ENCODE measurements around the gene ZC3HAV1. TPM values are rescaled to one million over a fixed set of nuclear protein-coding genes. Genes with fewer than 3 reads are reported as not detected.

The ZC3HAV1 gene
- total and polyA plus RNA-seq, 2 experiments from 2014 or later: 24.8 to 56.8 TPM

GRCh38 chr7:139105484-139105883, 4.0 kb downstream of the ZC3HAV1 start:
- Histone ChIP-seq H3K36me3 (ENCODE audit: insufficient read depth) (no peaks in the 10 kb centered on the region; the same call in 1 of the 2 replicates), H4K20me1 (replicated peaks; ENCODE audit: insufficient read depth) (0 out of 2 replicates have a peak, but pooled peaks cover 5% of the 10 kb centered on the region), H3K9me2 (ENCODE audit: insufficient read depth) (no peaks in the 10 kb centered on the region), H3K4me1 (ENCODE audit: insufficient read depth) (peaks cover 13% of the 10 kb centered on the region), H3K79me2 (replicated peaks; ENCODE audit: insufficient read depth) (peaks cover 67% of the 10 kb centered on the region), H2AFZ (no peak overlapping the region), H3K4me3 (no peak overlapping the region), H3F3A (replicated peaks; ENCODE audit: low read depth) (0 out of 2 replicates have a peak, but pooled peaks cover 5% of the 10 kb centered on the region), H3K27me3 (ENCODE audit: insufficient read depth) (peaks cover 13% of the 10 kb centered on the region), H3K27ac (ENCODE audit: low read depth) (no peak overlapping the region), H3K4me2 (no peak overlapping the region)
- Mint-ChIP-seq H3K4me1 (peaks cover 14% of the 10 kb centered on the region), H3K9me3 (peaks cover 17% of the 10 kb centered on the region), H3K36me3 (ENCODE audit: low read depth) (peaks cover 32% of the 10 kb centered on the region), H3K4me3 (no peak overlapping the region), H3K27me3 (ENCODE audit: insufficient read depth, low read depth, poor library complexity) (peaks cover 26% of the 10 kb centered on the region), H3K27ac (no peak overlapping the region)
- DNase-seq (ENCODE audit: low spot score): no peak
- no peak for TF ChIP-seq ZNF331 (CRISPR knock-in tag; IDR thresholded peaks at IDR 0.05; ENCODE audit: low read depth)
- no peak for TF ChIP-seq ZNF114 (CRISPR knock-in tag; IDR thresholded peaks at IDR 0.05)
- no peak for TF ChIP-seq REST (IDR thresholded peaks at IDR 0.05; ENCODE audit: unreplicated experiment)
- ATAC-seq: no peak

- peaks cover 22% of the 10 kb centered on the region for H3K9me3 Mint-ChIP-seq
- Histone ChIP-seq H3K27ac (ENCODE audit: low read depth) (peak overlapping the region; percentile 80), H3F3A (replicated peaks; ENCODE audit: low read depth) (0 out of 2 replicates have a peak, but pooled peaks cover under 1% of the 10 kb centered on the region), H3K27me3 (ENCODE audit: insufficient read depth) (peaks cover 8% of the 10 kb centered on the region; the same call in 1 of the 2 replicates), H2AFZ (no peak overlapping the region), H4K20me1 (replicated peaks; ENCODE audit: insufficient read depth) (peaks cover 5% of the 10 kb centered on the region; the same call in 1 of the 2 replicates), H3K36me3 (ENCODE audit: insufficient read depth) (no peaks in the 10 kb centered on the region; the same call in 1 of the 2 replicates), H3K79me2 (replicated peaks; ENCODE audit: insufficient read depth) (peaks cover 80% of the 10 kb centered on the region), H3K4me1 (ENCODE audit: insufficient read depth) (peaks cover 9% of the 10 kb centered on the region), H3K4me2 (no peak overlapping the region; the same call in 1 of the 2 replicates), H3K9me2 (ENCODE audit: insufficient read depth) (no peaks in the 10 kb centered on the region), H3K4me3 (no peak overlapping the region)
- no peak for ATAC-seq
- no peak for DNase-seq (ENCODE audit: low spot score)
- H3K27ac Mint-ChIP-seq: no peak overlapping the region
- no peak overlapping the region for H3K4me3 Mint-ChIP-seq
- H3K36me3 Mint-ChIP-seq (ENCODE audit: low read depth): peaks cover 43% of the 10 kb centered on the region
- peaks cover 16% of the 10 kb centered on the region for H3K27me3 Mint-ChIP-seq (ENCODE audit: insufficient read depth, low read depth, poor library complexity)
- H3K4me1 Mint-ChIP-seq: peaks cover 8% of the 10 kb centered on the region
- TF ChIP-seq EZH2phosphoT487 (IDR thresholded peaks at IDR 0.05; ENCODE audit: unreplicated experiment): no peak
- TF ChIP-seq CTCF (conservative IDR thresholded peaks at IDR 0.05; ENCODE audit: low read depth in 2 of 2): no peak
- no peak for TF ChIP-seq NANOG (IDR thresholded peaks at IDR 0.05; ENCODE audit: borderline replicate concordance)
- TF ChIP-seq POLR2AphosphoS5 (IDR thresholded peaks at IDR 0.05; ENCODE audit: low read depth): no peak
- no peak for TF ChIP-seq ETS1 (IDR thresholded peaks at IDR 0.05)
- no peak for TF ChIP-seq EZH2 (IDR thresholded peaks at IDR 0.05; ENCODE audit: low read depth, unreplicated experiment)
- TF ChIP-seq ZNF331 (CRISPR knock-in tag; IDR thresholded peaks at IDR 0.05; ENCODE audit: low read depth): no peak
- TF ChIP-seq ZNF114 (CRISPR knock-in tag; IDR thresholded peaks at IDR 0.05): no peak
- TF ChIP-seq REST (IDR thresholded peaks at IDR 0.05; ENCODE audit: unreplicated experiment): no peak
Measured at GRCh38 chr7:139104091-139104450, 5.4 kb downstream of the ZC3HAV1 start.
